GM23338 (cell line): ENCODE results near the gene TMEM150C. TPM values are rescaled to one million over a fixed set of nuclear protein-coding genes. Genes with fewer than 3 reads are reported as not detected.

Source experiments
- ATAC-seq: fragments of 200-7000 bp; cut with Tn5 transposase; 3 replicates; pipeline ENCODE4 v1.9.1; 2020
- DNase-seq: peaks from one replicate; pipeline ENCODE4 v3.0.0-alpha.2; 2015; ENCODE audit warnings: low spot score
- H2AFZ ChIP-seq: fragments of 200-600 bp; sonication (generic); 2 replicates; pipeline ENCODE4 v1.8.0; 2016; ENCODE audit warnings: antibody characterized with exemption, mild to moderate bottlenecking, moderate library complexity
- H3F3A ChIP-seq: fragments of 200-600 bp; sonication (generic); replicated peaks from 2 replicates; pipeline ENCODE4 v1.8.0; 2017; ENCODE audit warnings: antibody characterized with exemption, mixed run types, low read depth
- H3K27ac ChIP-seq: fragments of 200-600 bp; sonication (generic); 2 replicates; pipeline ENCODE4 v1.6.1; 2016; ENCODE audit warnings: low read depth
- H3K27me3 ChIP-seq: fragments of 200-600 bp; sonication (generic); 2 replicates; pipeline ENCODE4 v1.8.0; 2016; ENCODE audit warnings: mild to moderate bottlenecking, mixed run types, moderate library complexity; ENCODE audit not compliant: insufficient read depth
- H3K36me3 ChIP-seq: fragments of 200-600 bp; sonication (generic); 2 replicates; pipeline ENCODE4 v1.8.0; 2016; ENCODE audit warnings: mild to moderate bottlenecking; ENCODE audit not compliant: insufficient read depth
- H3K4me1 ChIP-seq: fragments of 200-600 bp; sonication (generic); 2 replicates; pipeline ENCODE4 v1.8.0; 2016; ENCODE audit warnings: mild to moderate bottlenecking, moderate library complexity; ENCODE audit not compliant: insufficient read depth
- H3K4me2 ChIP-seq: fragments of 200-600 bp; sonication (generic); 2 replicates; pipeline ENCODE4 v1.7.1; 2017; ENCODE audit warnings: mixed run types
- H3K4me3 ChIP-seq: fragments of 200-600 bp; sonication (generic); 2 replicates; pipeline ENCODE4 v1.6.1; 2016; ENCODE audit warnings: mixed run types
- H3K79me2 ChIP-seq: fragments of 200-600 bp; sonication (generic); replicated peaks from 2 replicates; pipeline ENCODE4 v1.8.0; 2017; ENCODE audit warnings: mild to moderate bottlenecking; ENCODE audit not compliant: insufficient read depth
- H3K9me2 ChIP-seq: fragments of 200-600 bp; sonication (generic); 2 replicates; pipeline ENCODE4 v1.8.0; 2017; ENCODE audit not compliant: insufficient read depth
- H4K20me1 ChIP-seq: fragments of 200-600 bp; sonication (generic); replicated peaks from 2 replicates; pipeline ENCODE4 v1.8.0; 2017; ENCODE audit warnings: mild to moderate bottlenecking; ENCODE audit not compliant: insufficient read depth
- H3K27ac Mint-ChIP-seq: 2 replicates; pipeline ENCODE4 v1.8.0; 2020; ENCODE audit warnings: inconsistent platforms, mild to moderate bottlenecking, moderate library complexity, mixed read lengths
- H3K27me3 Mint-ChIP-seq: 3 replicates; pipeline ENCODE4 v1.8.0; 2022; ENCODE audit warnings: low read depth, mild to moderate bottlenecking, moderate library complexity, mixed read lengths, inconsistent platforms; ENCODE audit not compliant: insufficient read depth, poor library complexity
- H3K36me3 Mint-ChIP-seq: 3 replicates; pipeline ENCODE4 v1.8.0; 2021; ENCODE audit warnings: low read depth, mild to moderate bottlenecking, inconsistent platforms, moderate library complexity, mixed read lengths
- H3K4me1 Mint-ChIP-seq: 3 replicates; pipeline ENCODE4 v1.8.0; 2020; ENCODE audit warnings: mild to moderate bottlenecking, inconsistent platforms, mixed read lengths
- H3K4me3 Mint-ChIP-seq: 3 replicates; pipeline ENCODE4 v1.8.0; 2021; ENCODE audit warnings: moderate library complexity, mild to moderate bottlenecking, inconsistent platforms, mixed read lengths
- H3K9me3 Mint-ChIP-seq: 3 replicates; pipeline ENCODE4 v1.8.0; 2020; ENCODE audit warnings: moderate library complexity, mild to moderate bottlenecking, inconsistent platforms, mixed read lengths
- CREB1 ChIP-seq: fragments of 250-450 bp; sonication (Bioruptor Pico); IDR thresholded peaks from 2 replicates; pipeline ENCODE4 v1.5.0; 2020; ENCODE audit warnings: low read depth, mild to moderate bottlenecking, moderate library complexity
- CTCF ChIP-seq, 2 experiments: fragments of 200-600 bp in 1 of 2; sonication (generic) in 1 of 2; conservative IDR thresholded peaks; 2 replicates each; pipeline versions ENCODE4 v1.5.1 to v1.6.1; 2016 to 2017; ENCODE audit warnings: antibody characterized with exemption in 2 of 2, low read depth in 2 of 2, mild to moderate bottlenecking in 2 of 2, moderate library complexity in 1 of 2
- ETS1 ChIP-seq: IDR thresholded peaks from 2 replicates; pipeline ENCODE4 v1.6.1; 2016; ENCODE audit warnings: antibody characterized with exemption
- EZH2 ChIP-seq: fragments of 200-600 bp; sonication (generic); IDR thresholded peaks from one replicate; pipeline ENCODE4 v1.8.0; 2017; ENCODE audit warnings: antibody characterized with exemption, mild to moderate bottlenecking, low read depth; ENCODE audit not compliant: unreplicated experiment
- EZH2phosphoT487 ChIP-seq: fragments of 200-600 bp; sonication (generic); IDR thresholded peaks from one replicate; pipeline ENCODE4 v1.8.1; 2018; ENCODE audit warnings: antibody characterized with exemption; ENCODE audit not compliant: unreplicated experiment
- JUNB ChIP-seq: IDR thresholded peaks from one replicate; pipeline ENCODE4 v1.6.1; 2016; ENCODE audit warnings: antibody characterized with exemption; ENCODE audit not compliant: unreplicated experiment
- NANOG ChIP-seq: IDR thresholded peaks from 2 replicates; pipeline ENCODE4 v1.6.1; 2016; ENCODE audit warnings: antibody characterized with exemption, borderline replicate concordance
- POLR2AphosphoS5 ChIP-seq: IDR thresholded peaks from 2 replicates; pipeline ENCODE4 v1.6.1; 2016; ENCODE audit warnings: antibody characterized with exemption, low read depth
- REST ChIP-seq: IDR thresholded peaks from one replicate; pipeline ENCODE4 v1.6.1; 2018; ENCODE audit warnings: antibody characterized with exemption; ENCODE audit not compliant: unreplicated experiment
- STAT1 ChIP-seq: IDR thresholded peaks from one replicate; pipeline ENCODE4 v1.6.1; 2016; ENCODE audit warnings: antibody characterized with exemption; ENCODE audit not compliant: unreplicated experiment
- ZNF114 ChIP-seq: fragments of 250-450 bp; sonication (Bioruptor Pico); IDR thresholded peaks from 2 replicates; pipeline ENCODE4 v1.5.0; 2020; ENCODE audit warnings: mild to moderate bottlenecking, moderate library complexity
- ZNF331 ChIP-seq: fragments of 250-450 bp; sonication (Bioruptor Pico); IDR thresholded peaks from 2 replicates; pipeline ENCODE4 v1.5.0; 2020; ENCODE audit warnings: low read depth, mild to moderate bottlenecking, moderate library complexity
- ZNF462 ChIP-seq: fragments of 250-450 bp; sonication (Bioruptor Pico); IDR thresholded peaks from 2 replicates; pipeline ENCODE4 v1.5.0; 2020; ENCODE audit warnings: mild to moderate bottlenecking, moderate library complexity
- polyA plus RNA-seq: library from polyadenylated mRNA; unstranded; fragments of >200 nt; fragmentation: Nextera tagmentation; extraction: Ambion mirVana; gene quantifications from 2 replicates; pipeline ENCODE4 v1.2.1, GENCODE V29; 2016
- total RNA-seq: library from RNA; depleted of rRNA; stranded (reverse); fragments of >200 nt; shearing (Covaris generic); gene quantifications from 2 replicates; pipeline ENCODE4 v1.2.3, GENCODE V29; 2014

The TMEM150C gene
- total and polyA plus RNA-seq, 2 experiments from 2014 or later, result 1.7 to 4.0 TPM

- no peaks in the 10 kb centered on the region for H3K27me3 ChIP-seq
- peaks cover 57% of the 10 kb centered on the region for H4K20me1 ChIP-seq
- no peak overlapping the region for H3K4me3 ChIP-seq
- ATAC-seq (no peak), DNase-seq (no peak)
- peaks cover 78% of the 10 kb centered on the region for H3K79me2 ChIP-seq
- TF ChIP-seq ZNF114 (no peak), ZNF331 (CRISPR knock-in tag) (no peak), STAT1 (no peak), CTCF (conservative IDR thresholded peaks at IDR 0.05; ENCODE audit: low read depth in 2 of 2) (no peak), POLR2AphosphoS5 (no peak), JUNB (no peak), ETS1 (no peak), CREB1 (CRISPR knock-in tag) (no peak), ZNF462 (CRISPR knock-in tag) (no peak), NANOG (no peak), EZH2 (no peak), REST (no peak), EZH2phosphoT487 (no peak)
- no peak overlapping the region for H3K27ac ChIP-seq
- Mint-ChIP-seq H3K4me1 (peaks cover 7% of the 10 kb centered on the region; the same call in 2 of the 3 replicates), H3K27me3 (peaks cover 6% of the 10 kb centered on the region), H3K27ac (no peak overlapping the region), H3K4me3 (no peak overlapping the region), H3K36me3 (peaks cover 91% of the 10 kb centered on the region), H3K9me3 (no peaks in the 10 kb centered on the region; the same call in 2 of the 3 replicates)
- no peak overlapping the region for H3K4me2 ChIP-seq
- H3F3A ChIP-seq, result no peaks in the 10 kb centered on the region
- 0 out of 2 replicates have a peak, but pooled peaks cover 9% of the 10 kb centered on the region for H3K4me1 ChIP-seq
- H2AFZ ChIP-seq, result no peak overlapping the region
- H3K9me2 ChIP-seq, result no peaks in the 10 kb centered on the region
- peaks cover 62% of the 10 kb centered on the region for H3K36me3 ChIP-seq
Observed at GRCh38 chr4:82452026-82452425, 109.8 kb downstream of the TMEM150C start.
